Measurements from ENCODE around the gene ZNF280A.

GRCh38 chr22:22521631-22522030 is 1.6 kb upstream of the ZNF280A start:
- TF ChIP-seq EP300 (IDR thresholded peaks at IDR 0.05; ENCODE audit: borderline replicate concordance) (no peak), TAF1 (IDR thresholded peaks at IDR 0.05; ENCODE audit: low read depth) (no peak)

All from Ishikawa (cell line).